ENCODE measurements around the gene AIFM3. TPM values are rescaled to one million over a fixed set of nuclear protein-coding genes. Genes with fewer than 3 reads are reported as not detected.
A peak's percentile ranks its signal among the peaks of the same experiment; 100 is the strongest.

The AIFM3 gene
- total and polyA plus RNA-seq, 2 experiments from 2014 or later: 0.65 TPM; not detected in 1

- in situ Hi-C loops (cut with MboI): no loop called here
- Histone ChIP-seq H3K4me2 (ENCODE audit: unreplicated experiment) (peak overlapping the region; percentile 65), H3K27ac (no peak overlapping the region), H4K20me1 (ENCODE audit: insufficient read depth) (no peaks in the 10 kb centered on the region), H3K36me3 (ENCODE audit: low read depth) (no peaks in the 10 kb centered on the region), H3F3A (ENCODE audit: insufficient read depth) (no peaks in the 10 kb centered on the region), H3K9me2 (ENCODE audit: insufficient read depth) (no peaks in the 10 kb centered on the region), H3K4me3 (peak overlapping the region; percentile 60), H3K27me3 (replicated peaks; ENCODE audit: insufficient read depth) (peaks cover 7% of the 10 kb centered on the region; the same call in 1 of the 2 replicates), H3K9me3 (ENCODE audit: low read depth) (no peaks in the 10 kb centered on the region), H3K79me2 (ENCODE audit: insufficient read depth) (no peaks in the 10 kb centered on the region), H3K9ac (no peak overlapping the region), H3K4me1 (ENCODE audit: insufficient read depth) (no peaks in the 10 kb centered on the region), H2AFZ (no peak overlapping the region)
- TF ChIP-seq EZH2phosphoT487 (IDR thresholded peaks at IDR 0.05; ENCODE audit: insufficient read depth, low read depth) (0 out of 2 replicates have a peak, but pooled peaks have one; percentile 51), EZH2 (IDR thresholded peaks at IDR 0.05; ENCODE audit: insufficient read depth, poor library complexity, severe bottlenecking) (peak; percentile 76)
- DNase-seq: no peak
- 55 to 56% methylated on average over 6 of the region's 6 CpGs for WGBS, 2 experiments (ENCODE audit: low coverage in 1 of 2, low lambda C conversion rate in 2 of 2, missing lambda C conversion rate in 2 of 2)
Observed at GRCh38 chr22:20964090-20964798, 2.8 kb upstream of the AIFM3 start.

GRCh38 chr22:20964799-20965103, 2.3 kb upstream of the AIFM3 start:
- Histone ChIP-seq H3K27me3 (replicated peaks; ENCODE audit: insufficient read depth) (peaks cover 7% of the 10 kb centered on the region; the same call in 1 of the 2 replicates), H3K4me3 (peak overlapping the region; percentile 60)
- WGBS, 2 experiments (ENCODE audit: low coverage in 1 of 2, low lambda C conversion rate in 2 of 2, missing lambda C conversion rate in 2 of 2): 6 to 8% methylated on average over 11 to 28 of the region's 28 CpGs

GRCh38 chr22:20965104-20965887, 1.8 kb upstream of the AIFM3 start:
- no peaks in the 10 kb centered on the region for H3K36me3 ChIP-seq (ENCODE audit: low read depth)
- in situ Hi-C loops (cut with MboI): no loop called here
- 13 to 40% methylated on average over 19 to 56 of the region's 65 CpGs for WGBS, 2 experiments (ENCODE audit: low coverage in 1 of 2, low lambda C conversion rate in 2 of 2, missing lambda C conversion rate in 2 of 2)
- peaks cover 7% of the 10 kb centered on the region; the same call in 1 of the 2 replicates for H3K27me3 ChIP-seq (replicated peaks; ENCODE audit: insufficient read depth)
- TF ChIP-seq EZH2 (IDR thresholded peaks at IDR 0.05; ENCODE audit: insufficient read depth, poor library complexity, severe bottlenecking) (no peak), EZH2phosphoT487 (IDR thresholded peaks at IDR 0.05; ENCODE audit: insufficient read depth, low read depth) (no peak)
- peak overlapping the region; percentile 59 for H3K4me3 ChIP-seq
- H3K9me2 ChIP-seq (ENCODE audit: insufficient read depth): no peaks in the 10 kb centered on the region
- no peaks in the 10 kb centered on the region for H3F3A ChIP-seq (ENCODE audit: insufficient read depth)
- H3K4me2 ChIP-seq (ENCODE audit: unreplicated experiment): peak overlapping the region; percentile 65
- H3K9ac ChIP-seq: no peak overlapping the region
- no peaks in the 10 kb centered on the region for H3K79me2 ChIP-seq (ENCODE audit: insufficient read depth)
- H3K9me3 ChIP-seq (ENCODE audit: low read depth): no peaks in the 10 kb centered on the region
- DNase-seq: no peak
- H4K20me1 ChIP-seq (ENCODE audit: insufficient read depth): no peaks in the 10 kb centered on the region
- H3K4me1 ChIP-seq (ENCODE audit: insufficient read depth): no peaks in the 10 kb centered on the region
- no peak overlapping the region for H2AFZ ChIP-seq
- H3K27ac ChIP-seq: no peak overlapping the region

More at GRCh38 chr22:20964799-20965103, 2.3 kb upstream of the AIFM3 start:
- H3K9me2 ChIP-seq (ENCODE audit: insufficient read depth): no peaks in the 10 kb centered on the region
- TF ChIP-seq EZH2 (IDR thresholded peaks at IDR 0.05; ENCODE audit: insufficient read depth, poor library complexity, severe bottlenecking): peak; percentile 18
- TF ChIP-seq EZH2phosphoT487 (IDR thresholded peaks at IDR 0.05; ENCODE audit: insufficient read depth, low read depth): no peak
- no peak overlapping the region for H3K27ac ChIP-seq
- DNase-seq: no peak
- H3K4me1 ChIP-seq (ENCODE audit: insufficient read depth): no peaks in the 10 kb centered on the region
- H3K4me2 ChIP-seq (ENCODE audit: unreplicated experiment): peak overlapping the region; percentile 65
- H2AFZ ChIP-seq: no peak overlapping the region
- H3K36me3 ChIP-seq (ENCODE audit: low read depth): no peaks in the 10 kb centered on the region
- H3F3A ChIP-seq (ENCODE audit: insufficient read depth): no peaks in the 10 kb centered on the region
- no peaks in the 10 kb centered on the region for H3K79me2 ChIP-seq (ENCODE audit: insufficient read depth)
- H3K9ac ChIP-seq: no peak overlapping the region
- H4K20me1 ChIP-seq (ENCODE audit: insufficient read depth): no peaks in the 10 kb centered on the region
- in situ Hi-C loops (cut with MboI): no loop called here
- H3K9me3 ChIP-seq (ENCODE audit: low read depth): no peaks in the 10 kb centered on the region

GRCh38 chr22:20965888-20966855, 883 bp upstream of the AIFM3 start:
- in situ Hi-C loops (cut with MboI): no loop called here
- Histone ChIP-seq H4K20me1 (ENCODE audit: insufficient read depth) (no peaks in the 10 kb centered on the region), H3K9me3 (ENCODE audit: low read depth) (no peaks in the 10 kb centered on the region), H3K9me2 (ENCODE audit: insufficient read depth) (no peaks in the 10 kb centered on the region), H3F3A (ENCODE audit: insufficient read depth) (no peaks in the 10 kb centered on the region), H3K9ac (no peak overlapping the region), H3K36me3 (ENCODE audit: low read depth) (no peaks in the 10 kb centered on the region), H3K79me2 (ENCODE audit: insufficient read depth) (no peaks in the 10 kb centered on the region), H3K4me1 (ENCODE audit: insufficient read depth) (no peaks in the 10 kb centered on the region), H3K27me3 (replicated peaks; ENCODE audit: insufficient read depth) (peaks cover 7% of the 10 kb centered on the region; the same call in 1 of the 2 replicates), H3K27ac (no peak overlapping the region), H2AFZ (no peak overlapping the region), H3K4me2 (ENCODE audit: unreplicated experiment) (no peak overlapping the region), H3K4me3 (no peak overlapping the region)
- WGBS, 2 experiments (ENCODE audit: low coverage in 1 of 2, low lambda C conversion rate in 2 of 2, missing lambda C conversion rate in 2 of 2): 89 to 90% methylated on average over 13 of the region's 13 CpGs
- DNase-seq: no peak
- TF ChIP-seq EZH2phosphoT487 (IDR thresholded peaks at IDR 0.05; ENCODE audit: insufficient read depth, low read depth) (no peak), EZH2 (IDR thresholded peaks at IDR 0.05; ENCODE audit: insufficient read depth, poor library complexity, severe bottlenecking) (no peak)

Measured in GM23248 (cell line).